Measurements from ENCODE around the gene MAOB.

MAOB gene

DNA sequence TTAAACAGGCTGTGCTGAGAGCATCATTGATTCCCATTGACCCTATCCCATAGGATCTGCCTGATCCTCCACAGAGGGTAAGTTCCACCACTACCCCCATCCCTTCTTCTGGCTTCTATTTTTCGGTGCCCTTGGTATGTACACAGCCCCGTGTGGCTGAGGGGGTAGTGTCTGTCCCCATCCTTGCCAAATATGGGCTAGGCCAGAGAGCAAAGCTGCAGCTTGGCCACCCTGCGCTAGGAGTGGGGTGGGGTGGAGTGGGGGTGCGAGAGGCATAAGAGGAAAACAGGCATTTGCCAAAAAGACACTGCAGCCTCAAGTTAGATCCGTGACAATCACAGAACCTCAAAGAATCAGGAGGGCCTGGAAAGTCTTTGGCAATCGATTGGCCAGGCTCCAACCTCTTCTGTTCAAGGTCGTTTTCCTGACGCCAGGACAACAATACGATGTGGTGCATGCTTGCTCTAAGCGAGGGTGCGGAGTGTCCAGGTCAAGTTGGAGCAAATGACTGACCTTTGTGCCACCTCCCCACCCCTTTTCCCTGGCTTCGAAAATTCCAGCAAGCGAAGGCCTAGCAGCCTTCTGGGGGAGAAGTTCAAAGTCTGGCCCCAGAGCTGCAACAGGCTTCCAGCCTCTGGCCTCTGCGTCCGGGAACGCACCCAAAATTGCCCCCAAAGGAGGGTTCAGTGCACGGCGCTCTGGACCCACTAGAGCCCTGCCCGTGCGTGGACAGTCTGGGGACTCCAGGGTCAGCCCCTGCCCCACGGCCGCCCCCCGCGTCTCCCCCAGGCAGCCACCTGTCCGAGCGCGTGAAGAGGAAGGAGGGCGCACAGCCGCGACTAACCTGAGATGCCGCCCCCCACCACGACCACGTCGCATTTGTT, 598 bp downstream of the MAOB start:
- Histone ChIP-seq H3K36me3 (ENCODE audit: insufficient read depth, low read length) (no peaks in the 10 kb centered on the region), H3K27ac (ENCODE audit: low read depth, low read length) (no peak overlapping the region), H2AFZ (ENCODE audit: low read length, unreplicated experiment) (no peak overlapping the region), H3K4me1 (ENCODE audit: control insufficient read depth, insufficient read depth, low read length, unreplicated experiment) (no peaks in the 10 kb centered on the region), H3K4me3 (ENCODE audit: low read depth, low read length) (peak overlapping the region; percentile 33; the same call in 1 of the 2 replicates), H3K27me3 (ENCODE audit: insufficient read depth, low read length) (peaks cover 16% of the 10 kb centered on the region), H3K79me2 (ENCODE audit: control insufficient read depth, insufficient read depth, low read length, unreplicated experiment) (no peaks in the 10 kb centered on the region)

DNA sequence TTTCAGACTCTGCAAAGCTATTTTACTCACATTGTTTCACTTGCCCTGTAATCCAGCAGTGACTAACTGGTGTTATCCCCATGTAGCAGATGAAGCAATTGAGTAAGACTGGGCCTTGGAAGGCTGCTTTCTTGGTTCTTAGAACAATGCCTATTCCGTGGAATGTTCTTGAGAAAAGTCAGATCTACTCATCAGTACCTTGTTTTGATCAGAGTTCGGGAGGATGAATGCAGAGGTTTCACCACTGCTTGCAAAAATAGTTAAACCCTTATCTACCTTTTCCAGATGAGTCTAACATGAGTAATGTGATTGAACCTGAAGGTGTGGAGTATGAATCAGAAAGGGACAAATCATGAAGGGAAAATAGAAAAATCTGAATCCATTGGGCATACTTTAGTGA, 1.8 kb downstream of the MAOB start:
- Histone ChIP-seq H3K79me2 (ENCODE audit: control insufficient read depth, insufficient read depth, low read length, unreplicated experiment) (no peaks in the 10 kb centered on the region), H3K4me3 (ENCODE audit: low read depth, low read length) (no peak overlapping the region), H3K27ac (ENCODE audit: low read depth, low read length) (no peak overlapping the region), H3K27me3 (ENCODE audit: insufficient read depth, low read length) (peaks cover 16% of the 10 kb centered on the region), H3K4me1 (ENCODE audit: control insufficient read depth, insufficient read depth, low read length, unreplicated experiment) (no peaks in the 10 kb centered on the region), H2AFZ (ENCODE audit: low read length, unreplicated experiment) (no peak overlapping the region), H3K36me3 (ENCODE audit: insufficient read depth, low read length) (no peaks in the 10 kb centered on the region)

DNA sequence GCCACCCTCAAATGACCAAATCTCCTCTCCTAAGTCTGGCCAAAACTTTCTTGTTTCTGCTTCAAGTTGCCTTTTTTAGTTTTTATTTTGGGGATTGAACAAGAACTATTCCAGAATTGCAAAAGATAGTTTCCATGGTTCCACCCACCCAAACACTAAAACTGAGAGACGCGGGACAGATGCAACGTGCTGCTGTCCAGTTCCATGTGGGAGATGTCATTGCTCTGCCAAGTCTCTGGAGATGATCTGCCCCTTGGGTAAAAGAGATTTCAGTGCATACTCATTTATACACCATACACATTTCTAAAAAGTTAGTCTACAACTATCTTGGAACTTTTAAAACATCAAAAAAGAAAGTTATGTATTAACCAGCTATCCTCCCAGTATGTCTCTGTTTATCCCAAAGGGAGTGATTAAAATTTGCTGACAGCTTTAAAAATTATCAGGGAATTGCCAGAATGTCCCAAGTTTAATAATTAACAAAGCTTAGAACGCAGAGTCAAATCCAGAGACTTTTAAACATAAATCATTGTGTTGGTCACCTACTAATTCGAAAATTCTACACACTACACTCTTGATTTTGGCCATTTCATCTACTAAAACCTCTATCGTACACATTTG, 3.2 kb downstream of the MAOB start:
- H3K4me1 ChIP-seq (ENCODE audit: control insufficient read depth, insufficient read depth, low read length, unreplicated experiment): no peaks in the 10 kb centered on the region
- no peaks in the 10 kb centered on the region for H3K36me3 ChIP-seq (ENCODE audit: insufficient read depth, low read length)
- peaks cover 16% of the 10 kb centered on the region for H3K27me3 ChIP-seq (ENCODE audit: insufficient read depth, low read length)
- no peak overlapping the region for H3K27ac ChIP-seq (ENCODE audit: low read depth, low read length)
- no peaks in the 10 kb centered on the region for H3K79me2 ChIP-seq (ENCODE audit: control insufficient read depth, insufficient read depth, low read length, unreplicated experiment)
- H3K4me3 ChIP-seq (ENCODE audit: low read depth, low read length): no peak overlapping the region
- no peak overlapping the region for H2AFZ ChIP-seq (ENCODE audit: low read length, unreplicated experiment)

DNA sequence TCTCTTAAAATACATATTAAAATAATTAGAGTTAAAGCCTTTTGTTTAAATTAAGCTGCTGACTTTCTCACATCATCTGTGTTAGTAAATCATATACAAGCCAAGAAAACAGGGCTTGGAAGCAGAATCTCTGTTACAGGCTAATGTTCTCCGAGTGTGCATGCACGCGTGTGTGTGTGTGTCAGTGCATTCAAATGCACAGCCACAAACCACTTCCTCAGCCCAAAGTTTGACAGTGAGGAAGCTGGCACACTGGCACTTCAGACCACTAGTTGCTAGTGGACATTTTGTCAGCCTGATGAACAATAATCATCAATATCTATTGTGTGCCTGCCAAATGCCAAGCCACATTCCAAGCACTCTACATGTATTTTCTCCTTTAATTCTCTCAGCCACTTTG, 5.6 kb downstream of the MAOB start:
- Histone ChIP-seq H3K79me2 (ENCODE audit: control insufficient read depth, insufficient read depth, low read length, unreplicated experiment) (no peaks in the 10 kb centered on the region), H3K4me3 (ENCODE audit: low read depth, low read length) (no peak overlapping the region), H3K4me1 (ENCODE audit: control insufficient read depth, insufficient read depth, low read length, unreplicated experiment) (no peaks in the 10 kb centered on the region), H2AFZ (ENCODE audit: low read length, unreplicated experiment) (no peak overlapping the region), H3K36me3 (ENCODE audit: insufficient read depth, low read length) (no peaks in the 10 kb centered on the region), H3K27ac (ENCODE audit: low read depth, low read length) (no peak overlapping the region), H3K27me3 (ENCODE audit: insufficient read depth, low read length) (peaks cover 9% of the 10 kb centered on the region)

DNA sequence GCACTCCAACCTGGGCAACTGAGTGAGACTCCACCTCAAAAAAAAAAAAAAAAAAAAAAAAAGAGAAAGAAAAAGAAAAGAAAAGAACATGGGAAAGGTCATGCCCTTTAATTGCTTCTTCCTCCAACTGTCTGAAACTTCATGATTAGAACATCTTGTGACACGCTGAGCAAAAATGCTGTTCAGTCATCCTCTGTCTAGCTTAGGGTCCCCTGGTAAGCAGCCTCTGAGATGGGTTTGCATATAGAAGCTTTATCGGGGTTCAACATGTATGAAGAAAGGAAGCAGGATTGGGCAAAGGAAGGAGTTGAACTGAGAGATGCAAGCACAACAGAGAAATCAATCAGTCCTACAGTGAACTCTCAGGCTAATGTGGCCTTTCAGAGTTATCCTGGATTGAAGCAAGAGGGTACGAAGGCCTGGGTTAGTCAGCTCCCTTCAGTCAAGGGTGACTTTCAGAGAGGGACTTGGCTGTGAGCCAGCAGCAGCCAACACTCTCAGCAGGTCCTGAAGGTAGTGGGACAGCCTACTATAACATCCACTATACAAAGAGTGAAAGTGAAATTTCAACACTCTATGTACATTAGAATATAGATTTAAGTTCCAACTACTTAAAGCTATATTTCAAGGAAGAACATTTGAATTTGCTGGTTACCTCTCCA, 11.4 kb downstream of the MAOB start:
- H2AFZ ChIP-seq (ENCODE audit: low read length, unreplicated experiment): no peak overlapping the region
- H3K36me3 ChIP-seq (ENCODE audit: insufficient read depth, low read length): no peaks in the 10 kb centered on the region
- H3K27ac ChIP-seq (ENCODE audit: low read depth, low read length): no peak overlapping the region
- H3K79me2 ChIP-seq (ENCODE audit: control insufficient read depth, insufficient read depth, low read length, unreplicated experiment): no peaks in the 10 kb centered on the region
- no peaks in the 10 kb centered on the region for H3K27me3 ChIP-seq (ENCODE audit: insufficient read depth, low read length)
- no peak overlapping the region for H3K4me3 ChIP-seq (ENCODE audit: low read depth, low read length)
- H3K4me1 ChIP-seq (ENCODE audit: control insufficient read depth, insufficient read depth, low read length, unreplicated experiment): no peaks in the 10 kb centered on the region

DNA sequence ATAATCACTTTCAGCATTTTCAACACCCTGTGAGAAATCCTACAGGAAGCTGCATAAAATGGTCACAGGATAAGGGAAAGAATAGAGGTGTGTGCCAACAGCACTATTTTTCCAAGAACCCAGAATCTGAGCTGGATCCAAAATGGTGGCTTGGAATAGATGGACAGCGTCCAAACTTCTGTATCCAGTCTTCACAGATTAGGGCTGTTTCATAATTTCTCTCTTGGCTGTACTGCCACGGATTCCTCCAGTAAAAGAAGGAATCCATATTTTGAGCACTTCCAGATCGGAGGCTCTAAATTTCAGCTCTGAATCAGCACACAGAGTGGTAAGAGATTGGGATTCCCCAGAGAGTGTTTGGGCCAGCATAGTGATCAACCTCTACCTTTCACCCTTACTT, 12.2 kb downstream of the MAOB start:
- no peaks in the 10 kb centered on the region for H3K36me3 ChIP-seq (ENCODE audit: insufficient read depth, low read length)
- no peak overlapping the region for H2AFZ ChIP-seq (ENCODE audit: low read length, unreplicated experiment)
- H3K4me1 ChIP-seq (ENCODE audit: control insufficient read depth, insufficient read depth, low read length, unreplicated experiment): no peaks in the 10 kb centered on the region
- no peak overlapping the region for H3K27ac ChIP-seq (ENCODE audit: low read depth, low read length)
- no peaks in the 10 kb centered on the region for H3K27me3 ChIP-seq (ENCODE audit: insufficient read depth, low read length)
- no peaks in the 10 kb centered on the region for H3K79me2 ChIP-seq (ENCODE audit: control insufficient read depth, insufficient read depth, low read length, unreplicated experiment)
- H3K4me3 ChIP-seq (ENCODE audit: low read depth, low read length): no peak overlapping the region

DNA sequence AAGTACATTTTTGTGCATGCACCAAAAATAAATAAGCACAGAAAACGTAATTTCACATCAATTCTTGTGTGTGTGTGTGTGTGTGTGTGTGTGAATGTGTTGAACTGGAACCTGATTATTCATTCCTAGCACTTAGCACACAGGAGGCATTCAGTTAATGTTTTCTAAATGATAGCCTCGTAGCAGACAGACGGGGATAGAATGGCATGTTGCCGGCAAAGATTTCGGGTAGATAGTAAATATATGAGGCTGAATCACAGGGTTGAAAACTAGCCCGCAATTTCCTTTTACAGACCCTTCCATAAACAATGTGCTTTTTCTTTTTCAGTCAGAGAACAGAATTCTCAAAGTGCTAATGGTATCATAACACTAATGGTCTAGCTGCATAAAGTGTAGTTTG, 13.5 kb downstream of the MAOB start:
- H3K36me3 ChIP-seq (ENCODE audit: insufficient read depth, low read length): no peaks in the 10 kb centered on the region

DNA sequence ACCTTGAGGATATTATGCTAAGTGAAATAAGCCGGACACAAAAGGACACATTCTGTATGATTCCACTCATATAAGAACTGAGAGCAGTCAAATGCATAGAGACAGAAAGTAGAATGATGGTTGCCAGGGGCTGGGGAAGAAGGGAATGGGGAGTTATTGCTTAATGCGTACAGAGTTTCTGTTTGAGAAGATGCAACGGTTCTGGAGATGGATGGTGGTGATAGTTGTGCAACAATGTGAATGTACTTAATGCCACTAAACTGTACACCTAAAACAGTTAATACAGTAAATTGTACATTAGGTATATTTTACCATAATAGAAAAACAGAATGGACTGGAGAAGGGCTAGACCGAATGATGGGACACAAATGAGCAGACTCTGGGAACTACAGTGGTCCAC, 15.8 kb downstream of the MAOB start:
- Histone ChIP-seq H3K36me3 (ENCODE audit: insufficient read depth, low read length) (no peaks in the 10 kb centered on the region), H2AFZ (ENCODE audit: low read length, unreplicated experiment) (no peak overlapping the region), H3K79me2 (ENCODE audit: control insufficient read depth, insufficient read depth, low read length, unreplicated experiment) (no peaks in the 10 kb centered on the region), H3K4me3 (ENCODE audit: low read depth, low read length) (no peak overlapping the region), H3K27ac (ENCODE audit: low read depth, low read length) (no peak overlapping the region), H3K27me3 (ENCODE audit: insufficient read depth, low read length) (no peaks in the 10 kb centered on the region), H3K4me1 (ENCODE audit: control insufficient read depth, insufficient read depth, low read length, unreplicated experiment) (peaks cover 7% of the 10 kb centered on the region)

More for the DNA sequence above, 13.5 kb downstream of the MAOB start:
- Histone ChIP-seq H3K27ac (ENCODE audit: low read depth, low read length) (no peak overlapping the region), H3K4me1 (ENCODE audit: control insufficient read depth, insufficient read depth, low read length, unreplicated experiment) (no peaks in the 10 kb centered on the region), H2AFZ (ENCODE audit: low read length, unreplicated experiment) (no peak overlapping the region), H3K79me2 (ENCODE audit: control insufficient read depth, insufficient read depth, low read length, unreplicated experiment) (no peaks in the 10 kb centered on the region), H3K27me3 (ENCODE audit: insufficient read depth, low read length) (no peaks in the 10 kb centered on the region), H3K4me3 (ENCODE audit: low read depth, low read length) (no peak overlapping the region)

DNA sequence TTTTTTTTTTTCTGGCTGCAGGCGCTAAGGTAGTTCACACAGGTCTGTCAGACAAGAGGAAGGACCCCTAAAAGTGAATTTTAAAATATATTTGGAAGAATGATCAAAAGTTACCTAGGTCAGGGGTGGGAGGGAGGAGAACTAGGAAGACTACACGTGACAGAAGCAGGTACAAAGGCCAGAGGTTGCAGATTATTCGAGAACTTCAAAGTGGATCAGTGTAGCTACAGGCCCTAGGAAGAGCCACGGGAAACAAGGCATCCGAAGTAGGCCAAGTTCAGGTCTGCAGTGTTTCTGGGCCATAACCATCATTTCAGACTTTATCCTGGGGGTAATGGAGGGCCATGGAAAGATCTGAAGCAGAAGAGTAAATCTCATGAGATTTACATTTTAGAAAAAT, 16.5 kb downstream of the MAOB start:
- H3K79me2 ChIP-seq (ENCODE audit: control insufficient read depth, insufficient read depth, low read length, unreplicated experiment): no peaks in the 10 kb centered on the region
- H2AFZ ChIP-seq (ENCODE audit: low read length, unreplicated experiment): no peak overlapping the region
- H3K27me3 ChIP-seq (ENCODE audit: insufficient read depth, low read length): no peaks in the 10 kb centered on the region
- H3K36me3 ChIP-seq (ENCODE audit: insufficient read depth, low read length): no peaks in the 10 kb centered on the region
- peaks cover 13% of the 10 kb centered on the region for H3K4me1 ChIP-seq (ENCODE audit: control insufficient read depth, insufficient read depth, low read length, unreplicated experiment)
- H3K4me3 ChIP-seq (ENCODE audit: low read depth, low read length): no peak overlapping the region
- no peak overlapping the region for H3K27ac ChIP-seq (ENCODE audit: low read depth, low read length)

DNA sequence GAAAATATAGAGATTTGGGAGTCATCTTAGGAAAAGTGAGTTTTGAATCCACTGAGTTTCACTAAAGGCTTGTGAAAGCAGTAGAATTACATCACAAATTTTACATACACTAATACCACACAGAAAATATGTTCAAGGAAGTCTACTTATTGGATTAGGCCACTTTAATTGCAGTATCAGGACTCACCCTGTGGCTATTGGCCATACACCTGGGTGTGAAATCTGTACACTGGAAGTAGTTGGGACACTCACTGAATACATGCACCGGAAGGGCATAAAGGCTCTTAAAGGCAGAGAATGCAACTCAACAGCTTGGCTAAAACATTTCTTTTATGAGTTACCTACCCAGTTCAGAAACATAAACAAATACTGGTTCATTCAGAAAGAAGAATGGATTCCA, 19.8 kb downstream of the MAOB start:
- Histone ChIP-seq H3K36me3 (ENCODE audit: insufficient read depth, low read length) (no peaks in the 10 kb centered on the region), H3K27me3 (ENCODE audit: insufficient read depth, low read length) (no peaks in the 10 kb centered on the region), H3K27ac (ENCODE audit: low read depth, low read length) (no peak overlapping the region)

More for the DNA sequence above, 19.8 kb downstream of the MAOB start:
- peaks cover 19% of the 10 kb centered on the region for H3K4me1 ChIP-seq (ENCODE audit: control insufficient read depth, insufficient read depth, low read length, unreplicated experiment)
- H3K79me2 ChIP-seq (ENCODE audit: control insufficient read depth, insufficient read depth, low read length, unreplicated experiment): no peaks in the 10 kb centered on the region
- no peak overlapping the region for H2AFZ ChIP-seq (ENCODE audit: low read length, unreplicated experiment)
- H3K4me3 ChIP-seq (ENCODE audit: low read depth, low read length): no peak overlapping the region
